Bronchial epithelial cell (primary cell): ENCODE data around the gene CPA4. TPM values are rescaled to one million over a fixed set of nuclear protein-coding genes. Genes with fewer than 3 reads are reported as not detected.

ENCODE experiments used
- DNase-seq: peaks from one replicate; pipeline ENCODE4 v3.0.0-alpha.2; 2010; ENCODE audit warnings: low read depth
- FAIRE-seq: peaks from 2 replicates; lab custom pipeline; 2011; peaks lifted over from hg19 to GRCh38; lab: Jason Lieb, UNC
- H3K27me3 ChIP-seq: 2 replicates; pipeline ENCODE4 v1.5.1; 2011; ENCODE audit warnings: low read length; ENCODE audit not compliant: control insufficient read depth, insufficient read depth
- H3K36me3 ChIP-seq: 2 replicates; pipeline ENCODE4 v1.5.1; 2011; ENCODE audit warnings: low read length; ENCODE audit not compliant: control insufficient read depth, insufficient read depth
- H3K4me3 ChIP-seq: 2 replicates; pipeline ENCODE4 v1.5.1; 2011; ENCODE audit warnings: mild to moderate bottlenecking, low read depth, low read length, control low read depth
- total RNA-seq: library from RNA; depleted of rRNA; stranded (reverse); fragments of >200 nt; gene quantifications from 2 replicates; pipeline ENCODE4 v1.2.1, GENCODE V29; 2014
- TF ChIP-seq, protein P1 (sequence below): IDR thresholded peaks from 2 replicates; pipeline ENCODE4 v1.5.1; 2011; ENCODE audit warnings: mild to moderate bottlenecking, moderate library complexity, low read length, control low read depth, inconsistent platforms; ENCODE audit not compliant: insufficient read depth, severe bottlenecking

Gene CPA4
- total RNA-seq, 1 donor from 2014 or later = 5.3 TPM

GRCh38 chr7:130268463-130269317, 24.3 kb upstream of the CPA4 start:
- no peaks in the 10 kb centered on the region for H3K27me3 ChIP-seq
- no peak for DNase-seq
- FAIRE-seq = no peak
- no peak overlapping the region for H3K4me3 ChIP-seq
- TF ChIP-seq, protein P1, sequence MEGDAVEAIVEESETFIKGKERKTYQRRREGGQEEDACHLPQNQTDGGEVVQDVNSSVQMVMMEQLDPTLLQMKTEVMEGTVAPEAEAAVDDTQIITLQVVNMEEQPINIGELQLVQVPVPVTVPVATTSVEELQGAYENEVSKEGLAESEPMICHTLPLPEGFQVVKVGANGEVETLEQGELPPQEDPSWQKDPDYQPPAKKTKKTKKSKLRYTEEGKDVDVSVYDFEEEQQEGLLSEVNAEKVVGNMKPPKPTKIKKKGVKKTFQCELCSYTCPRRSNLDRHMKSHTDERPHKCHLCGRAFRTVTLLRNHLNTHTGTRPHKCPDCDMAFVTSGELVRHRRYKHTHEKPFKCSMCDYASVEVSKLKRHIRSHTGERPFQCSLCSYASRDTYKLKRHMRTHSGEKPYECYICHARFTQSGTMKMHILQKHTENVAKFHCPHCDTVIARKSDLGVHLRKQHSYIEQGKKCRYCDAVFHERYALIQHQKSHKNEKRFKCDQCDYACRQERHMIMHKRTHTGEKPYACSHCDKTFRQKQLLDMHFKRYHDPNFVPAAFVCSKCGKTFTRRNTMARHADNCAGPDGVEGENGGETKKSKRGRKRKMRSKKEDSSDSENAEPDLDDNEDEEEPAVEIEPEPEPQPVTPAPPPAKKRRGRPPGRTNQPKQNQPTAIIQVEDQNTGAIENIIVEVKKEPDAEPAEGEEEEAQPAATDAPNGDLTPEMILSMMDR = no peak
- no peaks in the 10 kb centered on the region for H3K36me3 ChIP-seq

GRCh38 chr7:130269318-130269694, 23.7 kb upstream of the CPA4 start:
- TF ChIP-seq, protein P1 = no peak
- DNase-seq (no peak), FAIRE-seq (no peak)
- Histone ChIP-seq H3K27me3 (no peaks in the 10 kb centered on the region), H3K36me3 (no peaks in the 10 kb centered on the region), H3K4me3 (no peak overlapping the region)

GRCh38 chr7:130270947-130271800, 21.8 kb upstream of the CPA4 start:
- FAIRE-seq = no peak
- TF ChIP-seq, protein P1 = no peak
- no peaks in the 10 kb centered on the region for H3K27me3 ChIP-seq
- no peak overlapping the region for H3K4me3 ChIP-seq
- no peak for DNase-seq
- no peaks in the 10 kb centered on the region for H3K36me3 ChIP-seq

GRCh38 chr7:130272381-130273080, 20.4 kb upstream of the CPA4 start:
- DNase-seq (peak; percentile 71), FAIRE-seq (no peak)
- Histone ChIP-seq H3K4me3 (no peak overlapping the region), H3K27me3 (no peaks in the 10 kb centered on the region), H3K36me3 (no peaks in the 10 kb centered on the region)
- TF ChIP-seq, protein P1 = no peak

DNA sequence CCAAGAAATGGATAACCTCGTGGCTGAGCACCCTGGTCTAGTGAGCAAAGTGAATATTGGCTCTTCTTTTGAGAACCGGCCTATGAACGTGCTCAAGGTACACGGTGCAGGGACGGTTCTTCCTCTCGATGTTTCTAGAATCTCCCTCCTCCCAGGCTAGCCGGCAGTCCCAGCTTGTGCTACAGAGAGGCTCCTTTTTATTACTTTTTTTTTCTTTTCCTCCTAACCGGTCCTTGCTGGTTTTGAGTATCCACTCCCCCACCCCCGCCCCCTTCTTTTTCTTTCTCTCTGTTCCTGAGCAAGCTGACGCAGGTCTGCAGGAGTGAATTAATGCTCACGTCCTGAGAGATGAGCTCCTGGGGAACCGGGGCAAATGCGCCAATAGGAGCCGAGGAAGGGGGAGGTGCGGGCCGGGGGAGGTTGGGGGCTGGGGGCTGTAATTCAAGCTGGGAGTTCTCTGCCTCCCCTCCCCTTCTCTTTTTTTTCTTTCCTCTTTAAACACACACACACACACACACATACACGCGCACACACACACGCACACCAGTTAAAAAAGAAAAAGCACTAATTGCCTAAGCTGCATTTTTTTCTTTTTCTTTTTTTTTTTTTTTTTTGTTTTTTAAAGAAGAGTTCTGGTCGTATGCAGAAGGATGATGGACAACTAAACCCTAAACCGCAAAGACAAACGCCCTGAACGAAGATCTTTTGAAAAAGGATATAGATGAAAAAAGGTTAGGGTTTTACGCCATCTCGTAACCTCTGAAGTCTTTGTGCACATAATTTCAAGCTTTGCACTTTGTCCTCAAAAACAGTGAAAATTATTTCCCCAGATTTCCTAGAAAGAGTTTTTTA, 19.7 kb upstream of the CPA4 start:
- Histone ChIP-seq H3K4me3 (peak overlapping the region; percentile 7), H3K27me3 (no peaks in the 10 kb centered on the region), H3K36me3 (no peaks in the 10 kb centered on the region)
- DNase-seq = peak; percentile 60
- FAIRE-seq = no peak
- TF ChIP-seq, protein P1 = no peak
